Measurements from ENCODE around the gene ARHGAP6.
A peak's percentile ranks its signal among the peaks of the same experiment; 100 is the strongest.

ARHGAP6 gene

GRCh38 chrX:11346121-11346682 lies 319.5 kb downstream of the ARHGAP6 start:
- no peak for DNase-seq

- no peak for DNase-seq
Observed at GRCh38 chrX:11342673-11343072, 323.0 kb downstream of the ARHGAP6 start.

- peak; percentile 86 to 94 for DNase-seq
Observed at GRCh38 chrX:11341274-11342201, 324.2 kb downstream of the ARHGAP6 start.

- no peak for DNase-seq
Observed at GRCh38 chrX:11337292-11338009, 328.3 kb downstream of the ARHGAP6 start.

- no peak for DNase-seq
Observed at GRCh38 chrX:11336201-11336600, 329.5 kb downstream of the ARHGAP6 start.

GRCh38 chrX:11334165-11334564 lies 331.6 kb downstream of the ARHGAP6 start:
- no peak for DNase-seq

GRCh38 chrX:11331788-11332187 lies 333.9 kb downstream of the ARHGAP6 start:
- DNase-seq, result no peak

- no peak for DNase-seq
Observed at GRCh38 chrX:11329021-11329420, 336.7 kb downstream of the ARHGAP6 start.

- no peak for DNase-seq
Observed at GRCh38 chrX:11328134-11328533, 337.6 kb downstream of the ARHGAP6 start.

GRCh38 chrX:11321986-11322385 lies 343.7 kb downstream of the ARHGAP6 start:
- DNase-seq, result no peak

GRCh38 chrX:11319806-11320520 lies 345.8 kb downstream of the ARHGAP6 start:
- DNase-seq, result no peak

- DNase-seq, result no peak
Observed at GRCh38 chrX:11311706-11312105, 354.0 kb downstream of the ARHGAP6 start.

- no peak for DNase-seq
Observed at GRCh38 chrX:11309220-11309619, 356.5 kb downstream of the ARHGAP6 start.

- DNase-seq, result no peak
Observed at GRCh38 chrX:11305641-11306040, 360.1 kb downstream of the ARHGAP6 start.

- DNase-seq, result no peak
Observed at GRCh38 chrX:11304829-11305228, 360.9 kb downstream of the ARHGAP6 start.

GRCh38 chrX:11298600-11298999 lies 367.1 kb downstream of the ARHGAP6 start:
- no peak for DNase-seq

GRCh38 chrX:11296051-11296450 lies 369.7 kb downstream of the ARHGAP6 start:
- no peak for DNase-seq

GRCh38 chrX:11293113-11293512 lies 372.6 kb downstream of the ARHGAP6 start, which contains the start of gene AMELX:
Gene AMELX (plus strand): TSS chrX:11293413. CDS start chrX:11294789, 1,376 bp downstream.
- DNase-seq, result no peak

GRCh38 chrX:11290416-11291102 lies 375.2 kb downstream of the ARHGAP6 start:
- no peak for DNase-seq

- DNase-seq, result no peak
Observed at GRCh38 chrX:11287505-11287904, 378.2 kb downstream of the ARHGAP6 start.

- peak; percentile 13 to 33 for DNase-seq
Observed at GRCh38 chrX:11285651-11286050, 380.1 kb downstream of the ARHGAP6 start.

- no peak for DNase-seq
Observed at GRCh38 chrX:11282043-11282442, 383.7 kb downstream of the ARHGAP6 start.

Measured in inflammatory macrophage treated with lipopolysaccharide for 1 hour (primary cell).